ENCODE results near the gene ARHGAP19. TPM values are rescaled to one million over a fixed set of nuclear protein-coding genes. Genes with fewer than 3 reads are reported as not detected.
A peak's percentile ranks its signal among the peaks of the same experiment; 100 is the strongest.

ARHGAP19 gene
- total RNA-seq, 1 experiment from 2014 or later: 59.0 TPM

GRCh38 chr10:97235353-97235752 lies 57.1 kb downstream of the ARHGAP19 start:
- Histone ChIP-seq H3K27me3 (replicated peaks; ENCODE audit: insufficient read depth, low read depth, low read length, poor library complexity) (no peaks in the 10 kb centered on the region), H3K36me3 (ENCODE audit: insufficient read depth, low read length, poor library complexity, severe bottlenecking) (peaks cover 27% of the 10 kb centered on the region), H3K4me1 (ENCODE audit: insufficient read depth, low read length, poor library complexity, severe bottlenecking) (no peaks in the 10 kb centered on the region), H3K4me3 (ENCODE audit: low read depth, low read length, poor library complexity, severe bottlenecking) (no peak overlapping the region), H3K27ac (ENCODE audit: low read depth, low read length, poor library complexity, severe bottlenecking) (no peak overlapping the region), H3K9me3 (ENCODE audit: low read depth, low read length, poor library complexity, severe bottlenecking) (no peaks in the 10 kb centered on the region)
- DNase-seq (ENCODE audit: low spot score): no peak
- no TSS peak for BruUV-seq (replicated peaks)
- intact Hi-C loops (cut with micrococcal nuclease; ENCODE audit: unreplicated experiment): no loop called here
- ChIA-PET CTCF (no interaction called here), POLR2A (ENCODE audit: low non-redundant PET) (no interaction called here)
- TF ChIP-seq, protein P1, sequence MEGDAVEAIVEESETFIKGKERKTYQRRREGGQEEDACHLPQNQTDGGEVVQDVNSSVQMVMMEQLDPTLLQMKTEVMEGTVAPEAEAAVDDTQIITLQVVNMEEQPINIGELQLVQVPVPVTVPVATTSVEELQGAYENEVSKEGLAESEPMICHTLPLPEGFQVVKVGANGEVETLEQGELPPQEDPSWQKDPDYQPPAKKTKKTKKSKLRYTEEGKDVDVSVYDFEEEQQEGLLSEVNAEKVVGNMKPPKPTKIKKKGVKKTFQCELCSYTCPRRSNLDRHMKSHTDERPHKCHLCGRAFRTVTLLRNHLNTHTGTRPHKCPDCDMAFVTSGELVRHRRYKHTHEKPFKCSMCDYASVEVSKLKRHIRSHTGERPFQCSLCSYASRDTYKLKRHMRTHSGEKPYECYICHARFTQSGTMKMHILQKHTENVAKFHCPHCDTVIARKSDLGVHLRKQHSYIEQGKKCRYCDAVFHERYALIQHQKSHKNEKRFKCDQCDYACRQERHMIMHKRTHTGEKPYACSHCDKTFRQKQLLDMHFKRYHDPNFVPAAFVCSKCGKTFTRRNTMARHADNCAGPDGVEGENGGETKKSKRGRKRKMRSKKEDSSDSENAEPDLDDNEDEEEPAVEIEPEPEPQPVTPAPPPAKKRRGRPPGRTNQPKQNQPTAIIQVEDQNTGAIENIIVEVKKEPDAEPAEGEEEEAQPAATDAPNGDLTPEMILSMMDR (conservative IDR thresholded peaks at IDR 0.05; ENCODE audit: low read depth, low read length): no peak
- TF ChIP-seq EZH2 (IDR thresholded peaks at IDR 0.05; ENCODE audit: borderline replicate concordance, low read depth, low read length, poor library complexity, severe bottlenecking): no peak

GRCh38 chr10:97234400-97234799 lies 58.0 kb downstream of the ARHGAP19 start:
- CTCF ChIA-PET: interaction anchor here (0.5 kb wide), 1 partner anchor 111 kb away, joined by 3 read pairs; no protein-coding TSS in a partner anchor
- no peaks in the 10 kb centered on the region for H3K9me3 ChIP-seq (ENCODE audit: low read depth, low read length, poor library complexity, severe bottlenecking)
- intact Hi-C loops (cut with micrococcal nuclease; ENCODE audit: unreplicated experiment): loop anchor here (1.0 kb wide), 1 partner anchor 162 kb away; no protein-coding TSS in a partner anchor

DNA sequence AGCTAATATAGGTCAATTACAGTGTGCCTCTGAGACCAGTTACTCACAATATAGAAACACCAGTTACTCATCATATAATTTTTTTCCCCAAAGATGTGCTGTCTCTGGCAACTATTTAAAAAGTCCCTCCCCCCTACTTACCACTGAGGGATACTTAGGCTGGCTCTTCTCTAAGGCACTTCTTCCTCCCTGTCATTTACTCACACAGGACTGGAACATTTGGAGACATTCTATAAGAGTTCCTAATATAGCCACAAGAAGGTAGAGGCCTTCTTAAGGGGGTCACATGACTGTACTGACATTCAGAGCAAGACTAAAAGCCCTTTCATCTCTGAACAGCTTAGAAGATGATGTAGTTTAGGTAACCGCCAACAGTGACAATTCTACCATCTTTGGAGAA lies 62.3 kb downstream of the ARHGAP19 start:
- Histone ChIP-seq H3K27me3 (replicated peaks; ENCODE audit: insufficient read depth, low read depth, low read length, poor library complexity) (no peaks in the 10 kb centered on the region), H3K27ac (ENCODE audit: low read depth, low read length, poor library complexity, severe bottlenecking) (no peak overlapping the region), H3K4me1 (ENCODE audit: insufficient read depth, low read length, poor library complexity, severe bottlenecking) (no peaks in the 10 kb centered on the region), H3K4me3 (ENCODE audit: low read depth, low read length, poor library complexity, severe bottlenecking) (no peak overlapping the region), H3K9me3 (ENCODE audit: low read depth, low read length, poor library complexity, severe bottlenecking) (no peaks in the 10 kb centered on the region), H3K36me3 (ENCODE audit: insufficient read depth, low read length, poor library complexity, severe bottlenecking) (peaks cover 60% of the 10 kb centered on the region)
- POLR2A ChIA-PET (ENCODE audit: low non-redundant PET): no interaction called here
- CTCF ChIA-PET: no interaction called here
- TF ChIP-seq, protein P1 (conservative IDR thresholded peaks at IDR 0.05; ENCODE audit: low read depth, low read length): no peak
- TF ChIP-seq EZH2 (IDR thresholded peaks at IDR 0.05; ENCODE audit: borderline replicate concordance, low read depth, low read length, poor library complexity, severe bottlenecking): no peak
- intact Hi-C loops (cut with micrococcal nuclease; ENCODE audit: unreplicated experiment): no loop called here
- DNase-seq (ENCODE audit: low spot score): no peak
- BruUV-seq (replicated peaks): no TSS peak

More at GRCh38 chr10:97234400-97234799, 58.0 kb downstream of the ARHGAP19 start:
- Histone ChIP-seq H3K27ac (ENCODE audit: low read depth, low read length, poor library complexity, severe bottlenecking) (no peak overlapping the region), H3K4me3 (ENCODE audit: low read depth, low read length, poor library complexity, severe bottlenecking) (no peak overlapping the region), H3K4me1 (ENCODE audit: insufficient read depth, low read length, poor library complexity, severe bottlenecking) (no peaks in the 10 kb centered on the region), H3K27me3 (replicated peaks; ENCODE audit: insufficient read depth, low read depth, low read length, poor library complexity) (no peaks in the 10 kb centered on the region), H3K36me3 (ENCODE audit: insufficient read depth, low read length, poor library complexity, severe bottlenecking) (peaks cover 37% of the 10 kb centered on the region)
- BruUV-seq (replicated peaks): no TSS peak
- POLR2A ChIA-PET (ENCODE audit: low non-redundant PET): no interaction called here
- DNase-seq (ENCODE audit: low spot score): peak; percentile 63
- TF ChIP-seq, protein P1 (conservative IDR thresholded peaks at IDR 0.05; ENCODE audit: low read depth, low read length): peak; percentile 72
- no peak for TF ChIP-seq EZH2 (IDR thresholded peaks at IDR 0.05; ENCODE audit: borderline replicate concordance, low read depth, low read length, poor library complexity, severe bottlenecking)

Measured in A673 (cell line).